CD4-positive, alpha-beta T cell treated with Interleukin-6 at 100 ng/mL for 8 hours (primary cell): Measurements from ENCODE around the gene HAL.

Source experiments
- DNase-seq: peaks from one replicate; pipeline ENCODE4 v3.0.0-alpha.2; 2020; ENCODE audit warnings: mixed read lengths, low spot score

The HAL gene, protein sequence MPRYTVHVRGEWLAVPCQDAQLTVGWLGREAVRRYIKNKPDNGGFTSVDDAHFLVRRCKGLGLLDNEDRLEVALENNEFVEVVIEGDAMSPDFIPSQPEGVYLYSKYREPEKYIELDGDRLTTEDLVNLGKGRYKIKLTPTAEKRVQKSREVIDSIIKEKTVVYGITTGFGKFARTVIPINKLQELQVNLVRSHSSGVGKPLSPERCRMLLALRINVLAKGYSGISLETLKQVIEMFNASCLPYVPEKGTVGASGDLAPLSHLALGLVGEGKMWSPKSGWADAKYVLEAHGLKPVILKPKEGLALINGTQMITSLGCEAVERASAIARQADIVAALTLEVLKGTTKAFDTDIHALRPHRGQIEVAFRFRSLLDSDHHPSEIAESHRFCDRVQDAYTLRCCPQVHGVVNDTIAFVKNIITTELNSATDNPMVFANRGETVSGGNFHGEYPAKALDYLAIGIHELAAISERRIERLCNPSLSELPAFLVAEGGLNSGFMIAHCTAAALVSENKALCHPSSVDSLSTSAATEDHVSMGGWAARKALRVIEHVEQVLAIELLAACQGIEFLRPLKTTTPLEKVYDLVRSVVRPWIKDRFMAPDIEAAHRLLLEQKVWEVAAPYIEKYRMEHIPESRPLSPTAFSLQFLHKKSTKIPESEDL

GRCh38 chr12:95996034-95996658 lies at the start of gene HAL:
Gene HAL, minus strand, starts transcription at chr12:95996344. Its CDS starts 434 bp downstream, at chr12:95995910.
- DNase-seq: no peak

DNA sequence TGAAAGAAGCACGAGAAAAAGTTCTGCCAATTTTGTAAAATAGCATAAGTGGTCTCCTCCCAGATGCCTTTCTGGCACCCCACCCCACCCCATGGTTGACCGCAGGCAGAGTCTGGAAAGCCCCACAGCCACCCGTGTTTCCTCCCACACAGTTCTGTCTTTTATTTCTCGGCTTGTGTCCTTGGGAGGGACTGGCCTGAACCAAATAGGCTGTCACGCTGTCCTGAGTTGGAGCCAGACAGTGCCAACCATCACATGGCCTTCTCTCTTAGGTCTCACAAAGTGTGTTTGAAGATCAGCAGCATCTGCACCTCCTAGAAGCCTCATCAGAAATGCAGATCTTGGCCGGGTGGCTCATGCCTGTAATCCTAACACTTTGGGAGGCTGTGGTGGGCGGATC lies 49.4 kb upstream of the HAL start:
- DNase-seq: no peak

DNA sequence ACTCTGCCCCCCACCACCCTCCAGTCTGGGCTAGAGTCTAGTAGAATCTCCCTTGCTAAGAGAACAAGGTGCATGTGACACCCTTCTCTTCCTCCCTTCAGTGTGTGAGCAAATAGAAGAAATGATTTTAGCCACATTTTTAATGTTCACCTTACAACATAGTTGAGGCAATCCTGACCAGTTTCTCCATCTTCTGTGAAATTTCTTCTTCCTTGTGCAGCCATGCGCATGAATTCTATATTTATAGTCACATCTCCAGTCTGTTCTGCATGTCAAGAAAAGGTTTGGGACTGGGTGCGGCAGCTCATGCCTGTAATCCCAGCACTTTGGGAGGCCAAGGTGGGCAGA lies 48.8 kb upstream of the HAL start:
- DNase-seq: no peak

DNA sequence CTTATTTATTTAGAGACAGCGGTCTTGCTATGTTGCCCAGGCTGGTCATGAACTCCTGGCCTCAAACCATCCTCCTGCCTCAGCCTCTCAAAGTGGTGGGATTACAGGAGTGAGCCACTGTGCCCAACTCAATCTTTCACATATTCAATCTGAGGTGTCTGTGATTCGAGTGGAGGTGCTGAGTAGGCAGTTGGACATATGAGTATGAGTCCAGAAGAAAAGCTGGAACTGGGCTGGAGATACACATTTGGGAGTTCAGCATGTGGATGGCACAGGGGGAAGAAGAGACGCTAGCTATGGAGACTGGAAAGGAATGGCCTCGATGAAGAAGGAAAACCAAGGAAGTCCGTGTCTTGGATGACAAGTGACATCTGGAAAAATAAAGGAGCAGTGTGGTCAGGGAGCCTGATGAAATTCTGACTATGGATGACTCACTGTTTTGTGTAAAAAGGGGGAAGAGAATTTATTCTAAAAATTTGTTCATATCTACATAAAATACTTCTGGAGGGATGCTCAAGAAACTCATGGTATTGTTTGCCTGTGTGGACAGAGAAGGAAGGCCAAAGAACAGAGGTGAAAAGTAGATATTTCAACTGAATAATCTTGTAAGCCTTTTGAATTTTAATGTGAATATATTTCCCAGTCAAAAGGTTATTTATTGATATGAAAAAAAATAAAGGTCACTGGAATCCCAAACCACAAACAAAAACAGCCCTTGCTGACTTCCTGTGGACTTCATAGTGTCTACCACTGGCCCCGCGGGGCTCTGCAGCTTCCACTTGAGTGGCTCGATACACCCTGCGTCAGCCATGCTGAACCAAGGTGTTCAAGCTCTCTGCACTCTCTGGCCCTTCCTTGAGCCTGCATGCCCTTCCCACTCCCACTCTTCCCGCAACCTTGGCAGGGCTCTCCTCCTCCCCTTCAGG lies 48.1 kb upstream of the HAL start:
- DNase-seq: no peak

DNA sequence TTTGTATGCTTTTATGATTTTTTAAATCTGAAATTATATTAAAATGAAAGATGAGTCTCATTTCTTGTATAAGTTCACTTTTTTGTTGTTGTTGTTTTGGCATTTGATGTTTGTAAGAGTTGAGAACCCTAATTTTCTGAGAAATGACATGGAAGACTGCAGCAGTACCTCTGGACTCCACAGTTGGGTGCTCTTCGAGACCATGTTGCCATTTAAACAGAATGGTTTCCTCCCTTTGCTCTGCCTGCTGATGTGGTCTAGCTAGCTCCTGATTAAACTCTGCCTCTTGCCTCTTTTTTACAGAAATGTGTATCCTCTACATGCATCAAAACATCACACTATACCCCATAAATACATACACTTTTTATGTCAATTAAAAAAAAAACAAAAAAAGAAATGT lies 45.0 kb upstream of the HAL start:
- no peak for DNase-seq

DNA sequence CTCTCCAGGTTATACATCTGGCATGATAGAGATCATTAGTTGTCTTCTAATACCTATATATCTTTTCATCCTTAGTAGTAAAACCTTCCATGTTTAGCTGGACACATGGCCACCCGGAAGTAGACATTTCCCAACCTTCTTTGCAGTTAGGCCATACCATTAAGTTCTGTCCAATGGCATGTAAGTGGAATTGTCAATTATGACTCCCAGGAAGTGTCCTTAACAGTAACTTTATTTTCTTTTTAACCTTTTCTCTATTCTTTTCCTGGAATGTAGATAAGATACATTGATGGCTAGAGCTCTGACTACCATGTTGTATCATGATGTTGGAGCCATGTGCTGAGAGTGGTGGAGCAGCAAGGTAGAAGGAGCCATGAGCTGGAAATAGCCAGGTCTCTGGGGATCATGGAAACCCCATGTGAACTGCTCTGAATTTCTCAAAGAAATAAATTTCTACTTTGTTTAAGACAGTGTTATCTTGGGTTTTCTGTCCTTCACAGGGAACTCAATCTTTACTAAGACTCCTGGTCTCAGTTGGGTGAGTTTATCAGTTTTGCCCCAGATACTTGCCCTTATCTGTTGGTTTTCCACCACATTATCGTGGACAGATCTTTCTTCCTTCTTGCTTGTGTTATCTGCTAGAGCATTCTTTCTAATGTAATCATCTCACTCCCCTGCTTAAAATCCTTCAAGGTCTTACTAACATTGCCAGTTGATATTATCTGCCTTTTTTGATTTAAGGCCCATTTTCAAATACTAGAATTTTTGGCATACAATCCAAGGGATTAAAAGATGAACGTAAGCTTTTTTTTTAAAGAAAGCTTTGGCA lies 44.4 kb upstream of the HAL start:
- no peak for DNase-seq

DNA sequence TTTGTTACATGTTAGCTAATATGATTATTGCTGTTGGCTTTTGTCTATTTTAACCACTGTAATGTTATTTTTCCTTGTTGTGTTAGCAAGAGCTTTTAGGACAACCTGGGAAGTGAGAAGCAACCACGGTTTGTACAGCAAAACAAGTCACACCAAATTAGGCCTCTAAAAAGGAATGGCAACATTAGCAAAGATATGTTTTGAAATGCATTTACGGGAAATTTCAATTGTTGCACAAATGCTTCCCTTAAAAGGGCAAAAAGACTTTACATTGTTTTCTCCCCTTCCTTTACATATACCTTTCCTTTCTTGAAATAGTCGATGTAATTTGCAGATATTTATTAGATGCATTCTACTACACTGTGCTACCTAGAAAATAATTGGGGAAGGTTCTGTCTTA lies 43.4 kb upstream of the HAL start:
- no peak for DNase-seq

DNA sequence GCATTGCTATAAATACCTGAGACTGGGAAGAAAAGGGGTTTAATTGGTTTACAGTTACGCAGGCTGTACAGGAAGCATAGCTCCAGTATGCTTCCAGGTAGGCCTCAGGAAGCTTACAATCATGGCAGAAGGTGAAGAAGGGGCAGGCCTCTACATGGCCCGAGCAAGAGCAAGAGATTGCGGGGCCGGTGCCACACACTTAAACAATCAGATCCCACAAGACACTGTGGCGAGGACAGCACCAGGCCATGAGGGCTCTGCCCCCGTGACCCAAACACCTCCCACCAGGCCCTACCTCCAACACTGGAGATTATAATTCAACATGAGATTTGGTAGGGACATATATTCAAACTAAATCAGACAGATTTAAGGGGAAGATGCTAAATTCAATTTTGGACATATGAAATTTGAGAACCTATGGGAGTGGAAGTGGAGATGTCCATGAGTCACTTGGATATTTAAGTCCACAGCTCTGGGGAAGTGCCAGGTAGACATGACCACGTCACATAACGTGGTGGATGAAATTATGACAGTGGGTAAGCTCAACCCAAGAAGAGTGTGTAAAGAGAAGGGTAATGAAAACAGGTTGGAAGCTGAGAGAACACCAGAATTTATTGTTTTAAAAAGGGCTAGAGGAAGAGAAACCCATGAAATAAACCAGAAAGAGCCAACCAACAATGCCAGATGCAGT lies 40.8 kb upstream of the HAL start:
- DNase-seq: no peak

GRCh38 chr12:96035283-96036236 lies 39.4 kb upstream of the HAL start, which contains the start of gene LTA4H:
Gene LTA4H, minus strand, starts transcription at chr12:96035587. Its CDS starts 68 bp downstream, at chr12:96035519.
- DNase-seq: peak; percentile 96

- no peak for DNase-seq
Measured at GRCh38 chr12:96034621-96035282, 38.6 kb upstream of the HAL start.

DNA sequence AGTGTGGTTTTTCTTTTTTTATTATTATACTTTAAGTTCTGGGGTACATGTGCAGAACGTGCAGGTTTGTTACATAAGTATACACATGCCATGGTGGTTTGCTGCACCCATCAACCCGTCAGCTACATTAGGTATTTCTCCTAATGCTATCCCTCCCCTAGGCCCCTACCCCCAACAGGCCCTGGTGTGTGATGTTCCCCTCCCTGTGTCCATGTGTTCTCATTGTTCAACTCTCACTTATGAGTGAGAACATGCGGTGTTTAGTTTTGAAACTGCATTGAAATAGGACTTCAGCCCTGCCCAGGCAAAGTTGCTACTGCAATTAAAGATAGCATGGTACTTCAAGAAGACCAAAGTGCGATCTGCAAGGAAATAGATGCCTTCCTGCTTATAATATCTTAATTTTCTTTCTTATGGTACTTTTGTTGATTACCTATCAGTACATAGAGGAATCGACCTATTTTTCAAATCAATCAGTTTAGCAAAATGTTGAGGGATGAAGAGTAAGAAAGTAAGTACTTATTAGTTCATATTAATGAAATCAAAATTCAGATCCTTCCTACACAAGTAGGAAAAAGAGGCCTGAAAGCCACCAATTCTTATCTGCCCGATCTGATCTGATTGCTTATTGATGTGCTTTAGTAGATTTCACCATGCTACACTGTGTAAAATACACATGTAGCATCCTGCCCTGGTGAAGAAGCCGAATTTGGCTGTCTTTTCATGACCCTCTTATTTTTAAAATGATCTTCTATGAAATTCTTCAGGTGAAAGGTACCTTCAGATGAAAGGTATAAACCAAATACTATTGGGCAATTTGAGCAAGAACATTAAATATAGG lies 37.6 kb upstream of the HAL start:
- no peak for DNase-seq

GRCh38 chr12:96029826-96030225 lies 33.7 kb upstream of the HAL start:
- no peak for DNase-seq

GRCh38 chr12:96028538-96028937 lies 32.4 kb upstream of the HAL start:
- DNase-seq: no peak

- DNase-seq: no peak
Measured at GRCh38 chr12:96026331-96026730, 30.2 kb upstream of the HAL start.

- no peak for DNase-seq
Measured at GRCh38 chr12:96025518-96025917, 29.4 kb upstream of the HAL start.

GRCh38 chr12:96020314-96021003 lies 24.3 kb upstream of the HAL start:
- no peak for DNase-seq

GRCh38 chr12:96015672-96016071 lies 19.5 kb upstream of the HAL start:
- no peak for DNase-seq
